HG03064 (cell line): Measurements from ENCODE around the gene STK36.

Experiments
- ATAC-seq: cut with Tn5 transposase; IDR thresholded peaks from one replicate; pipeline ENCODE4 v1.9.1; 2021; ENCODE audit warnings: low read depth; ENCODE audit not compliant: unreplicated experiment

Gene STK36

DNA sequence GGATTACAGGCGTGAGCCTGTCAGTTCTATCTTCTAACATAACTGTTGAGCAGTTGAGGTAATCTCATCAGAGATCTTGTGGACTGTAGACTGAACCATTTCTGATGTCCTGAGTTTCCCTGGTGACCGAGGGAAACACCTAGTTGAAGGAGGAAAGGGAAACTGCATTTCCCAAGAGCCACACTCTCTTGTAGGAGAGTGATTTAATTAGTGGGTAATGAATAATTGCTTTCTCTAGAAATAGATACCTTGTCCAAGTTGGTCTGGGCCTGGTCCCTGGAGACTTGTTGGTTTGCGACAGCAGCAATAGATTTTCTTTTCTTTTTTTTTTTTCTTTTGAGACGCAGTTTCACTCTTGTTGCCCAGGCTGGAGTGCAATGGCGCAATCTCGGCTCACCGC, 46.2 kb downstream of the STK36 start:
- ATAC-seq: no peak

DNA sequence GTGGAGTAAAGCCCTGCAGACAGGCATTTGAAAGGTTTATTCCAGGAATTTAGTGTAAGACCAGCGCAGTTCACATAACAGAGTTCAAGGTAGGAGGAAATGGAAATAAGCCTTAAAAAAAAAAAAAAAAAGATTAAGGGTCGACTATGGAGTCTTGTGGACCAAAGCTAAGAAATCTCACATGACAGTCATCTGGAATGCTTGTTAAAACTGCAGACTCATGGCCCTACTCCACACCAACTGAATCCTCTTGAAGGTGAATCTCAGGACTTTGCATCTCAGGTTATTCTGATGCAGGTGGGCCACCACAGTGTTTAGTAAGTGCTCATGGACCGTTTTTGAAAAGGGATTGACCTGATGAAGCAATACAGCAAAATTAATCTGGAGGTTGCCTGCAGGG, 47.6 kb downstream of the STK36 start:
- ATAC-seq: no peak

DNA sequence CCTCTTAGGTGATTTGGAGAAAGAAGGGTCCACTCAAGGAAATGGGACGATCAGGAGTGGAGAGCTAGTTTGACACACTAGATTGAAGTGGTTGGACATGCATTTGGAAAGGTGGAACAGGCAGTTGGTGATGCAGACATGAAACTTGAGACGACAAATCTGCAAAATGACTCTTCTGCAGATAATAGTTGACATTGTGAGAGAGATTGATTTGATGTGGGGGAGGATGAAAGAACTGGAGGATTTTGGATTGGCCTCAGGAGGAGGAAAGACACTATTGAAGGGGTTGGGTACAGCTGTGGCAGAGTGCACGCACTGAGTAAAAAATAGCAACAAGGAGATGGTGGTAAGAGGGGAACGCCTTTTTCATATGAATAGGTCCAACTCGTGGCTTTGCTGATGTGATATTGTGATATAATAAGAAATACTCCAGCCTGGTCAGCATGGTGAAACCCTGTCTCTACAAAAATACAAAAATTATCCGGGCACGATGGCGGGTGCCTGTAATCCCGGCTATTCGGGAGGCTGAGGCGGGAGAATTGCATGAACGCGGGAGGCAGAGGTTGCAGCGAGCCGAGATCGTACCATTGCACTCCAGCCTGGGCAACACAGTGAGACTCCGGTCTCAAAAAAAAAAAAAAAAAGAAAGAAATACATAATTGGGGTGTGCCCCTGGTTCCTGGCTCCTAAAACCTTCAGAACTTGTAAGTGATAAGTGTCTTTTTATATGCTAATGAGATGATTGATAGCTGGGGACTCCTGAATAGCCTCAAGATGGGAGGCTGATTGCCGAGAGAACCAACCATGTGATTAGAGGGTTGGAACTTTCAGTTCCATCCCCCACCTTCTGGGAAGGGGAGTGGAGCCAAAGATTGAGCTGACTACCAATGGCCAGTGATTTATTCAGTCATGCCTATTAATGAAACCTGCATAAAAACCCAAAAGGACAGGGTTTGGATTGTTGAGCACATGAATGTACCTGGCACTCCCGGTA, 48.5 kb downstream of the STK36 start:
- no peak for ATAC-seq

DNA sequence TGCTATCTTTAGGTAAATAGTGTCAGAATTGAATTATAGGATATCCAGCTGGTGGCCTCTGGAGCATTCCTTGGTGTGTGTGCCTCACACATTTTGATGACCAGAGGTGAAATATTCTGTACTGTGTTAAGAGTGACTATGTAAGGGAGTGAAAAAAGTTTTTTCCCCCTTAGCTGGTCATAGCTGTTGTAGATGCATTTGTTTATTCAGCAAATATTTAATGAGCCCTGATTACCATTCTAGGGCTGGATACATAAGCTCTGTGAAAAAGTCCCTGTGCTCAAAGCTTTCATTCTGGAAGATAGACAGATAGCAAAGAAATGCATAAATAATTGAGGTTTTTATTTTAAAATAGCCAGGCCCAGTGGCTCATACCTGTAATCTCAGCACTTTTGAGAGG, 49.6 kb downstream of the STK36 start:
- ATAC-seq: no peak

DNA sequence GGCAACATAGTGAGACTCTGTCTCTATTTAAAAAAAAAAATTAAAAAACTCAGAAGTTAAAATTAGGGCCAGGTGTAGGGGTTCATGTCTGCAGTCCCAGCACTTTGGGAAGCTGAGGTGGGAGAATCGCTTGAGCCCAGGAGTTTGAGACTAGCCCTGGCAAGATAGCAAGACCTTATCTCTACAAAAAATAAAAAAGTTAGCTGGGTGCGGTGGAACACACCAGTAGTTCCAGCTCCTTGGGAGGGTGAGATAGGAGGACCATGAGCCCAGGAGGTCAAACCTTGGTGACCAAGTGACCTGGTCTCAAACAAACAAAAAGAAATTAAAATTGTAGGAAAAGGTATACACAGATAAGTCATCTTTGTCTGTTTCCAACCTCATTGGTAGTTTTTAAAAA, 50.0 kb downstream of the STK36 start:
- ATAC-seq: no peak

DNA sequence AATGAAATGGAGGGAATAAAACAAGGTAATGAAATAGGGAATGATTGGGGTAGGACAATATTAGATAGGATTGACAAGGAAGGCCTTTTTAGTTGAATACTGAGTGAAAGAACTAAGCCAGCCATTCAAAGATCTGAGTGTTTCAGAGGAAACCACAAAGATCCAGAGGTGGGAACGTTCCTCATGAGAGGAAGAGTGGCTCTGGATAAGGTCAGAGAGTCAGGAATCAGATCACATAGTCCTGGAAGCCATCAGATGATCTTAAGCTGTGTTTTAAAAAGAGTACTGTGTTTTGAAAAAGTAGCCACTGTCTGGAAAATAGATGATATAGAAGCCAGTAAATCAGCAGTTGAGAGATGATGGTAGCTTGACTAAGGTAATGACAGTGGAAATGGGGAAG, 50.5 kb downstream of the STK36 start:
- no peak for ATAC-seq

DNA sequence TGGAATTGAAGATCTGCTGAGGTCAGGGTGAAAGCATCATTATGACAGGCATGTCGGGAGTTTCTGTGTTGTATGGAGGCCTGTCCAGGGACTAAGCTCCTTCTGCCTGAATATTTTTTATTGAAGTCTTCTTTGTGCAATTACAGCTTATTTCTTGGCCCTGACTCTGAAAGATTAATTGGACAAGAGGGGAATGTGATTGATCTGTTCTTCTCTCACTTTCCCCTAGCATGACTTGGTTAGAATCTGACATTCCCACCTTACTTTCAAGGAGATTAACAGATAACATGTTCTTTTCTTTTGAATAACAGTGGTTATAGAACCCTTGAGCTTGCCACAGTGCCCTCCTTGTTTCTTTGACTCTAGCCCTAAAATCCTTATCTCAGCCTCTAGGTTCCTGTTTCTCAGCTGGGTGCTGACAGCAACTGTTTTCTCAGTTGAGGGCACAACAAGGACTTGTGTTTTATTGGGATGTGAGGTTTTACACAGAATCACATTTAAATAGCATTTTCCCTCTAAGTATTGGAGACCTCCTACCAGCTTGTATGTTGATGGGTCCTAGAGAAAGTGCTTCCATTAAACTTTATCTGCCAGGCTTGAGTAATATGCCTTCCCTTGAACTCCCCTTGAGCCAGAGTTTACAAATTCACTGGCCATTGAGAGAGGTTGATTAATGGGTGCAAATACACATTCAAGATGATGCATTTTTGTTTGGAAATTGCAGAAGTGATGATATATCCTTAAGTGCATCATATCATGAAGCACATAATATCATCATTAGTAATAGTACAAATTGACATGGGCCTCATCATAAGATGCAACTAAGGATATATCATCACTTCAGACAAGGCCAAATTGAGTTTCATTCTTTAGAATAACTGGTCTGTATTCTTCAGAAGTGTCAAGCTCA, 51.2 kb downstream of the STK36 start:
- no peak for ATAC-seq

DNA sequence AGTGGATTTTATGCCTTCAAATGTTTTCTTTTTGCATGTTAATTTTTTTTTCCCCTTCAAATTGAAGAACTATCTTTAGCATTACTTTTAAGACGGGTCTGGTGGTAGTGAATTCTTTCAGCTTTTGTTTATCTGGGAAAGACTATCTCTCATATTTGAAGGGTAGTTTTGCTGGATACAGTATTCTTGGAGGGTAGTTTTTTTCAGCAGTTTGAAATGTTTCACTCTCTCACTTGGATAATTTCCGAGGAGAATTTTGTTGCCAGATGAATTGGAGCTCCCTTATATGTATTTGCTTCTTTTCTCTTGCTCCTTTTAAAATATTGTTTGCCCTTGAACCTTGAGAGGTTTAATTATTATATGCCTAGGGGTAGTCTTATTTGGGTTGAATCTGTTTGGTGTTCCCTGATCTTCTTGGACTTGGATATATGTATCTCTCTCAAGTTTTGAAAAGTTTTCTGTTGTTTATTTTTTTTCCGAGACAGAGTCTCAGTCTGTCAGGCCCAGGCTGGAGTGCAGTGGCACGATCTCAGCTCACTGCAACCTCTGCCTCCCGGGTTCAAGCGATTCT, 54.2 kb downstream of the STK36 start:
- ATAC-seq: no peak

DNA sequence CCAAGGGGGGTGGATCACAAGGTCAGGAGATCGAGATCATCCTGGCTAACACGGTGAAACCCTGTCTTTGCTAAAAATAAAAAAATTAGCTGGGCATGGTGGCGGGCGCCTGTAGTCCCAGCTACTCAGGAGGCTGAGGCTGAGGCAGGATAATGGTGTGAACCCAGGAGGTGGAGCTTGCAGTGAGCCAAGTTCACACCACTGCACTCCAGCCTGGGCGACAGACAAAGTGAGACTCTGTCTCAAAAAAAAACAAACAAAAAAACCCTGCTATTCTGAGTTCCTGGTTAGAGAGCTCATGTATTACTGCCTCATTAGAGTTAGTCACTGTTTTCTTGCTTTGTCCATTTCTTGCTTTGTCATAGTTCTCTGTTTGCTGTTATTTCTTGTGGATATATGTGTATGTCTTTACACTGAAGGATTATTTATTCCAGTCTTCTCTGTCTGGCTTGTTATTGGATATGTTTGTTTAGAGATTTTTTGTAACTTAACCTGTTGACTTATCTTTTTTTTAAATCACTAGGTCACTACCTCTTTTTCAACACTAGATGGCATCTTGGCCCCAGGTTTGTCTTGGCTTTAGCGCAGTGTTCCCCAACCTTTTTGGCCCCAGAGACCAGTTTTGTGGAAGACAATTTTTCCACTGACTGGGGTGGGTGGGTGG, 55.7 kb downstream of the STK36 start:
- no peak for ATAC-seq

DNA sequence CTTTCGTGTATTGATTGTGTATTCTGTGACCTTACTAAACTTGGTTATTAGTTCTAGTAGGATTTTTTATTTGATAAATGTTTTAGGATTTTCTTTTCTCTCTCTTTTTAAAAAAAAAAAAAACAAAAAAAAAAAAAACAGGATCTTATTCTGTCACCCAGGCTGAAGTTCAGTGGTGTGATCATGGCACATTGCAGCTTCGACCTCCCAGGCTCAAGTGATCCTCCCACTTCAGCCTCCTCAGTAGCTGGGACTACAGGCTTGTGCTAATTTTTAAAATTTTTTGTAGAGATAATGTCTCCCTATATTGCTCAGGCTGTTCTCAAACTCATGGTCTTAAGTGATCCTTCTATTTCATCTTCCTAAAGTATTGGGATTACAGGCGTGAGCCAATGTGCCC, 57.8 kb downstream of the STK36 start:
- ATAC-seq: no peak

DNA sequence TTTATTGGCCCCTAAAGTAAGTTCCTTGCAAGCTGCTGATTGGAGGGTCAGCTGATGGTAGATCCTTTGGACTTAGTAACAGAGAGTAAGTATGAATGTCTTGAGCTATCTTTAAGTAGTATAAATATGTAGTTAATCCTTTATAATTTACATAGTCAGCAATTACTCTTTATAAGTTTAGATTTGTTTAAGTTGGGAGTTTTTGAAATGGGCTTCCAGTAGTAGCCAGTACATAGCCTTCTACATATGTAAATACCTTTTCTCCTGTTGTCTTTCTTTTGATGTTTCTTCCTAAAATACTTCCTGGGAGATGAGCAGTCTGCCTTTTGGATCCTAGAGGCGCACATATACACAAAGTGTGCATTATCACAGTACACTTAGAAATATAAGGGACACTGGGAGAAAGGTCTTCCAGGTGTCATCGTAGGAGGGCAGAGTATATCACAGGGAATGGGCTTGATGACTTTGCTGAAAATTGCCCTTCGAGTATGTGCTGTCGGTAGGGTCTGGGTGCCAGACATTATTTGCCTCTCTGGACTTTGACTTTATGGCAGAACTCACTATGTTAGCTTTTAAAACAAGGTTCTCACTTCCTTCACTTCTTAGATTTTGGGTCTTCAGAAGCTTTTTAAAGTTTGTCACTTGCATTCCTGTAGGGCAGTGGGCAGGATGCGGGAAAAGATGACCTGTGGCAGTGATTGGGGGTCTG, 60.3 kb downstream of the STK36 start:
- ATAC-seq: no peak

DNA sequence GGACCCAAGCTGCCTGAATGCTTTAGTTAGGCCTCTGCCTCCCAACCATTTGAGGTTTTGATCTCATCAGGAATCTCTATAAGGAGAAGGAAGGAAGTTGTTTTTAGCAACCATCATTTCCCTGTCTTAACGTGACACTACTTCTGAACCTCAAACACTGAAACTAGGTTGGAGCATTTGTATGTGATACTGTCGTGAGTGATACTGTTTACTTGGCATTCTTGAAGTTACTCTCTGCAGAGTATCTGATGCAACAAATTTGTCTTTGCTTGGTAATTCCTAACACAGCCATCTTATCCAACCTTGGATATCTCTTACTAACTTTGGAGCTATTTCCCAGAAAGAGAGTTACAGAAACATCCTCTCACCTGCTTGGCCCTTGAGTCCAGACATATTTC, 60.9 kb downstream of the STK36 start:
- ATAC-seq: no peak

DNA sequence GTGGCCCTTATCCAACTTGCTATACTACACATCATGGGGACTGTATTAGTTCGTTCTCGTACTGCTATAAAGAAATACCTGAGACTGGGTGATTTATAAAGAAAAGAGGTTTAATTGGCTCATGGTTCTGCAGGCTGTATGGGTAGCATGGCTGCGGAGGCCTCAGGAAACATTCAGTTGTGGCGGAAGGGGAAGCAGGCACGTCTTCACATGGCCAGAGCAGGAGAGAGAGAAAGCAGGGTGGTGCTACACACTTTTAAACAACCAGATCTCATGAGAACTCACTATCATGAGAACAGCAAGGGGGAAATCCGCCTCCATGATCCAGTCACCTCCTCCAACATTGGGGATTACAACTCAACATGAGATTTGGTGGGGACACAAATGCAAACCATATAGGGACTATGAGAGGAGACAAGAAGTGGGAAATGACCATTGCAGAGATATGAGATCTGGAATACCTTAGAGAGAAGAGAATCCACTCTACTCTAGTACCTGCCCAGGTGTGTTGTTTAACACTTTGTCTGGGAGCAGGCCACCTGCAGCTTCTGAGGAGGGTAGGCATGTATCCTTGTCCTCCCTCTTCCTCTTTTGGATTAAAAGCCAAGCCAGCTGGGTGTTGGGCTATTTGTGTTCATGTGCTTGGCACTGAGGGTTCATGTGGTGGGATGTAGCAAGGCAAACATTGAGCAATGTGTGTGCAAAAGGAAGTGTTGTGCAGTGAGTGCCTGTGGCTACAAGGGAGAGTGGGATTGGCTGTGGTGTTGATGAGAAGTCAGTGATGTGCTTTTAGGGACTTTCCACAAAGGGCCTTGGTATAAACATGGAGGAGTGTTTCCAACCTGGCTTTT, 61.5 kb downstream of the STK36 start:
- no peak for ATAC-seq

DNA sequence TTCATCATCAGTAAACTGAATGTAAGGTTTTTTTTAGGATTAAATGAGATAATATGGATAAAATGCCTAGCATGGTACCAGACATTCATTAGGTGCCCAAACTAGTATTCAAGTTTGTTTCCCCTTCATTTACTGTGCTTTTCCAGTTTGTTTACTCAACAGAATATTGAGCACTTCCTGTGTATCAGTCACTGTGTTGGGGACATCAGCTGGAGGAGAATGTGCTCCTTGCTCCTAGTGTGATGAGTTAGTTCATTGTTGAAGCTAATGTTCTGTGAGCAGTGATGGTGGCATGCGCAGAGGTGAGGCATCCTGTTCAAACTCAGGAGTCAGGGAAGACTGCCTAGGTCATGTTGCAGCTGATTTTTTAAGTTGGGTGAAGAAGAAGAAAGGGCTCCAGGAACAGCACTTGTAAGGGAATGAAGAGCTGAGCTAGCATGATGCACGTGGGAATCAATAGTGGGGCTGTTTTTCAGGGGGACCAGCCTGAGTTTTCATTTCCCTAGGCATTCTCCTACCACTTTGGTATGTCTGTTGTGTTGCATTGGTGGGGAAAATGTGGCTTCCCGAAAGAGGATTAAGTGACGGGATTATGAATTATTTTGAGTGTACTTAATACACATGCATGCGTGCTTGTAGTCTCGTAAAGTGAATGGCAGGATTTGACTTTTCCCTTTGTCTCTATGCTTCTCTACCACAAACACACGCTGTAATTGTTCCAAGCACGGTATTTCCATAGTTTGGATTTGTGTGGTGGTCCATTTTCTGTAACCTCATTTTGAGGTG, 62.5 kb downstream of the STK36 start:
- no peak for ATAC-seq

DNA sequence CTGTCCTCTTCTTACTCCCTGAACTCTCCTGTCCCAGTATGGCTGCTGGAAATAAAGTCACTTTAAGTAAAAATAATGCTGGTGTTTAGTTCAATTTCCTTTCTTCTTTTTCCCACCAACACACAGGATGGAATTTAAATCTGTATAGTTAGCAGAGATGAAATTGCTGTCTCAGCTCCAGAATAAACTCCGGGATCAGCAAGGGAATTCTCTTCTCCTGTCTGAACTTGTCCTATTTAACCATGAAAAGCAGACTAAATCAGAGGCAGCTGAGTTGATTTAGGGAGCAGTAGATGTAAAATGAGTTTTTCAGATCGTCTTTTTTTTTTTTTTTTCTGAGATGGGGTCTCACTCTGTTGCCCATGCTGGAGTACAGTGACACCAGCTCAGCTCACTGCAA, 64.6 kb downstream of the STK36 start:
- no peak for ATAC-seq

DNA sequence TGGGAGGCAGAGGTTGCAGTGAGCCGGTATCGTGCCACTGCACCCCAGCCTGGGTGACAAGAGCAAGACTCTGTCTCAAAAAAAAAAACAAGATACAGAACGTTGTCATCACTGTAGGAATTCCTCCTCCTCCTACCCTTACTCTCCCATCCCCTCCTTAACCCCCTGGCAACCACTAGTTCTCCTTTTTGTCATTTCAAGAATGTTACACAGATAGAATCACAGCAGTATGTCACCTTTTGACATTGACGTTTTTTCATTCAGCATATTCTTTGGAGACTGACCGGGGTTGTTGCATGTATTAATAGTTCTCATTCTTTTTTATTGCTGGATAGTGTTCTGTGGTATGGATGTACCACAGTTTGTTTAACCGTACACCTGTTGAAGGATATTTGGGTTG, 71.2 kb downstream of the STK36 start:
- no peak for ATAC-seq

DNA sequence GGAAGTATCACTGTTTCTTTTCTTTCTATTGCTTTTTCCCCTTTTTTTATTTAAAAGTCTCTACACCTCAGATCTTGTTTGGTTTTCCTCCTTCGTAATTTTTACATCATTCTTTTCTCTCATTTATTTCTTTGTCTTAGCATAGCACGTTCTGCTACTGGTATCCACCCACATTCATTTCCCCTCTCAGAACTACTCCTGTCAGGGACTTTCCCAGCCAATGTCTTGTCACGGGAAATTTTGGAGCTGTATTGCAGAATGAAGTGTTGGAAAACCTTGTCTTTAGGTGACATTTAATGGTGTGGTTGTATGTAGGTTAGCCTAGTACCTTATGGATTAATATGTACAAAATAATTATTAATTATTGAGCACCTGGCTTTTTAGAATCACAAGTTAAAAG, 72.7 kb downstream of the STK36 start:
- no peak for ATAC-seq

DNA sequence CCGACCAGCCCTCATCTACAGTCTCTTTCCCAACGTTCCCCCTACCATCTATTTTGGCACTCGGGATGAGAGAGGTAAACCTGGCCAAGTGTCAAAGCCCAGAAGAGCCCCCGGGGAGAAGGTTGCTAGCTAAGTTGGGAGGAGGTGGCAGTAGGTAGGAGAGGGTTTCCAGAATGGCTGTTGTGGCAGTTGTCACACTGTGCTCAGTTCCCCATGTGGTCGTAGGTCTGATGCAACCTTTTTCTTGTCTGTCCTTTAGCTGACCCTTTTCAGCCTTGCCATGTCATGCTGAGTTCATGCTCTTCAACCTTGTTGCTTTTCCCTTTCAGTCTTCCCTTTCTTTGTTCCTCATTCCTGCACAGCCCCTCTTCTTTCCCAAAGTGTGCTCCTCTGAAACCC, 73.3 kb downstream of the STK36 start:
- no peak for ATAC-seq
